ENCODE measurements around the gene RNF149.
"Not testable (repeated sequence)": the region's sequence is repeated elsewhere in the genome, so short reads cannot be mapped to it uniquely, and the experiment has no call there.

Gene RNF149

GRCh38 chr2:101330253-101330933 is 21.9 kb upstream of the RNF149 start:
- no peak for DNase-seq

DNA sequence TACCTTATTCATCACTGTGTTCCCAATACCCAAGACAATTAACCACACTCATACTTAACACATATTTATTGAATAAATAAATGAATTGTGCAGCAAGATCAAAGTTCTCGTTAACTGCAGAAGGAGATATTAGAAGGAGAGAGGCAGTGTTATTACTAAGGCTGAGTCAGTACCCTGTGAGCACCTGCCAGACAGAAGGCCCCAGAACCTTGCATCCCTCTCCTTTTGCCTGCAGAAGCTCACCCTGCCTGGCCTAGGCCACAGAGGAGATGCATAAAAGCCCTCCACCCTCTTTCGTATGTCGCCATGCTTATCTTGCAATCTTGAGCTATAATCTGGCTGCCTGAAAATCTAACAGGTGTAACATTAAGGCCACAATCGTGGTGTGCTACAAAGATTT is 20.5 kb upstream of the RNF149 start:
- DNase-seq = no peak

DNA sequence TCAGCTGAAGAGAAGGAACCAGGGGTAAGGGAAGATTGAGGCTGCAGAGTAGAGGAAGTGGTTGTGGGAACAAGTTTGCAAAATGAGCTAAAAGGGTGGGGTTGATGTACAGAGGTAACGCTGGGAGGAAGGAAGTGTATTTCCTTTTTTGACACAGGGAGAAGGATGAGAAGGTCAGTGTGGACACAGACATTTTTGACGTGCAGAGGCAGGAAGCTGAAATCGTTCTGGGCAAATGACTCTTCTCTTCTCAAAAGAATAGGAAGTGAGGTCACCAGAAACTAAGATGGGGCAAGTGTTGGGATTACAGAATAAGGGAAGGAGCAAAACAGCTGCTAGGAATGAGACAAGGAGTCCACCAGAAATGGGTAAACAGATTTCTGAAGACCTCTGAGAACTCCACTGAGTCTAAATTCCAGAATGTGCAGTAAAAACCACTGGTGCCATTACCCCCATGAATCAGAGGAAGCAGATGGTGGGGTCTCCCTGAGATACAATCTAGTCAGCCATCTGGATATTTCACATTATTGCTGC is 20.0 kb upstream of the RNF149 start:
- DNase-seq = peak; percentile 99

DNA sequence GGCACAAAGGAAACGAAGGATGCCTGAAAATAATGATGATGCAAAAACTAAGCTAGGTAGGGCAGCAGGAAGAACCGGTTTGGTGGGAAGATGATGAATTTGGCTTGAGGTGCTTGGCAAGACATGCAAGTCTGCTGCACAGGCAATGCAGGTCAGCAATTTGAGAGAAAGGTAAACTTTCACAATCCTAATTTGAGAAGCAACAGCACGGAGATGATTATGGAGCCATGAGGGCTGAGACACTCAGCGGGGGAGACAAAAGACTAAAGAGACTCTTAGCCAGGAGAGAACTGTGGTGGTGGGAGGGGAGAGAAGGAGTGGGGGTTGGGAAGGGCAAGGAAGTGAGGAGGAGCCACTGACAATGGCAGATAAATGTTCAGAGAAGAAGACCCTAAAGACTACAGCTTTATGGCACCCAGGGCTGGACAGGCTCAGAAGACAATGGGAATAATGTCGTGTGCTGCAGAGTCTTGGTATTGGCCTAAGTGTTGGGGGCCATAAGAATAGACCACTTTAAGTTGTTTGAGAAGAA is 19.4 kb upstream of the RNF149 start:
- DNase-seq = no peak

DNA sequence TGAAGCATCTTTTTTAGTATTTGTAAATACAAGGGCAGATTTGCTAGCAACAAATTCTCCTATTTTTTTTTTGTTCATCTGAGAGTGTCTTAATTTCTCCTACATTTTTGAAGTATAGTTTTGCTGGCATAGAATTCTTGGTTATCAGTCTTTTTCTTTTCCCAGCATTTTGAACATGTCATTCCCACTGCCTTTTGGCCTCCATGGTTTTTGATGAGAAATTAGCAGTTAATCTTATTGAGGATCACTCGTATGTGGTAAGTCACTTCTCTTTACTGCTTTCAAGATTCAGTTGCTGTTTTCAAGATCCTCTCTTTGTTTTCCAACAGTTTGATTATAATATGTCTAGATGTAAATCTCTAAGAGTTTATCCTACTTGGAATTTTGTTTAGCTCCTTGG is 16.9 kb upstream of the RNF149 start:
- DNase-seq = no peak

DNA sequence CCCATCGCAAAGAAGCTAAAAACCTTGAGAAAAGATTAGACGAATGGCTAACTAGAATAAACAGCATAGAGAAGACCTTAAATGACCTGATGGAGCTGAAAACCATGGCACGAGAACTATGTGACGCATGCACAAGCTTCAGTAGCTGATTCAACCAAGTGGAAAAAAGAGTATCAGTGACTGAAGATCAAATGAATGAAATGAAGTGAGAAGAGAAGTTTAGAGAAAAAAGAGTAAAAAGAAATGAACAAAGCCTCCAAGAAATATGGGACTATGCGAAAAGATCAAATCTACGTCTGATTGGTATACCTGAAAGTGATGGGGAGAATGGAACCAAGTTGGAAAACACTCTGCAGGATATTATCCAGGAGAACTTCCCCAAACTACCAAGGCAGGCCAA is 8.1 kb upstream of the RNF149 start:
- DNase-seq = not testable (repeated sequence)

DNA sequence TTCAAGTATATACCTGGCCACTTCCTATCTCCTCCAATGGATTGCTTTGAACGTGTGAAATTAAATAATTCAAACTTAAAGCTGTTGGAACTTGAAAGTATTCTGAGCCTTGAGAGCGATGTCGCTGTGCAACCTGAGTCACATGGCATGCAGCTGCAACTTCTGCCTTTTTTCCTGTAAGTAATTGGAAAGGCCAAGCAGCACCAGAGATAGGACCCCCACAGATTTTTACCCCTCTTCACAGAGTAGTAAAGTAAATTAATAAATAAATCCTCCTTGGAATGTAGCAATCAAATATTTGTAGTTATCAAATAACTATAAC is 3.2 kb upstream of the RNF149 start:
- no peak for DNase-seq

DNA sequence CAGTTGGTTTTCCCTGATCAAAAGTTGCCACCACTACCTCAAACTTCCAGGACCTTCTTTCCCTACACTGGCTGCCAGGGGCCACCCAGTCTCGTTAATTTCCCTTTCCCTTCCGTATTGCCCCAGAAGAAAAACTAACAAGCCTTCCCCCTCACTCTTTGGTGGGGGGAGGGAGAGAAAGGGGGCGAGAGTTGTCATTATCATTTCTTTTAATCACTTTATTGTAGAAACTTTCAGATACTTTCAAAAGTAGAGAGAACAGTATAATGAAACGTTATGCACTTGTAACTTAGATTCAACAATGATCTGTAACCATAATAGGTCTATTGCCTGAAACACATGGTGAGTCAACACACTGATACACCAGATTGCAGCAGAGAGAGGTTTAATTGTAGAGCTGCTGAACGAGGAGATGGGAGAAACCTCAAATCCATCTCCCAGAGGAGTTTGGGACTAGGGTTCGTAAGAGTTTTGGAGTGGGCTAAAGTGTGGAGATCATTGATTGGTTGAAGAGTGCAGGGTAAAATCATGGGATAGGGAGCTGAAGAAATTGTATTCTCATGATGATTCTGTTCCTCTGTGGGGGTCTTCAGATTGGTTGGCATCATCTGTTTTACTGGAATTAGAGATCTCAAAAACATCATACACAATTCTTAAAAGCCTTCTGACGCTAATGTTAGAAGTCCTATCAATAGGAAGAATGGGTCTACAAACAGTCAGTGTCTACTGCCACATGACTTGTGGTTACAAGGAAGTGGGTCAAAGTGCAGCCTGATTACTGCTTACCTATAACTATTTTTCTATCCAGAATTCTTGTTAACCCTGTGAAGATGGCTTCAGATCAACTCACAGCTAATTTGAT is 2.6 kb upstream of the RNF149 start:
- no peak for DNase-seq

- no peak for DNase-seq
These were observed 1.8 kb upstream of the RNF149 start for GRCh38 chr2:101310090-101310833.

DNA sequence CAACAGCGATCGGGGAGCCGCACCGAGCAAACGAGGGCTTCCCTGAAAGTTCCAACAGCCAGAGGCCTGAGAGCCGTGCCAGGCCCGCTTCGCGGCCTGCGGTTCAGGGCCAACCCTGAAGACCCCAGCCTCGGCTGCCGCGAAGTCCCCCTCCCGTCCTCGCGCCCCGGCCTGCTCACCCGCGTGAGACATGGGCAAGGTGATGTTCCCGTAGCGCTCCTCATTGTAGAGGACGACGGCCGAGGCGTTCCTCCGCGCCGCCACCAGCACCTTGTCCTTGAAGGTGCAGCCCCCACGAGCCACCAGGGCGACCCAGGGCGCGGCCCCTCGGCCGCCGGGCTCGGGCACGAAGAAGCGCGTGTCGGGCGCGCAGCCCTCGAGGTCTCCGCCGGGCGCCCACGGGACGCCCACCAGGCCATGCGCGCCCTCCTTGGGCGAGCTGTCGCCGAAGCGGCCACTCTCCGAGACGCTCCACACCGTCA is 510 bp downstream of the RNF149 start:
- no peak for DNase-seq

DNA sequence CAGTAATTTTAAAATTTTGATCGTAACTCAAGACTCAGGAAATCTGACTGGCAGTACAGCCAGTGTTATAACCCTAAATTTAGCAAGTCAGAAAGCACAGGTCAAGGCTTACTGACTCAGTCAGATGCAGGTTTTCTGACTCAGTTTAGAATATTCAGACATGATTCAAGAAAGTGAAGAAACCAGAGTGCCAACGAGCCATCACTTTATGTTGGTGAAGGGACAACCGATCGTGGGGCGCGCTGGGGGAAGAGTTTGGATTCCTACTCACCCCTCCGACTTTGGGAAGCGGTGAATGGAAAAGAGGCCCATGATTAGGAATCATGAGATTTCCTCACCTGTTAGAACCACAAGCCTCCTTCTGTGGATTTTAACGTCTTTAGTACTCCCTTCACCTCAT is 998 bp downstream of the RNF149 start:
- no peak for DNase-seq

GRCh38 chr2:101306410-101306809 is 2.1 kb downstream of the RNF149 start:
- no peak for DNase-seq

DNA sequence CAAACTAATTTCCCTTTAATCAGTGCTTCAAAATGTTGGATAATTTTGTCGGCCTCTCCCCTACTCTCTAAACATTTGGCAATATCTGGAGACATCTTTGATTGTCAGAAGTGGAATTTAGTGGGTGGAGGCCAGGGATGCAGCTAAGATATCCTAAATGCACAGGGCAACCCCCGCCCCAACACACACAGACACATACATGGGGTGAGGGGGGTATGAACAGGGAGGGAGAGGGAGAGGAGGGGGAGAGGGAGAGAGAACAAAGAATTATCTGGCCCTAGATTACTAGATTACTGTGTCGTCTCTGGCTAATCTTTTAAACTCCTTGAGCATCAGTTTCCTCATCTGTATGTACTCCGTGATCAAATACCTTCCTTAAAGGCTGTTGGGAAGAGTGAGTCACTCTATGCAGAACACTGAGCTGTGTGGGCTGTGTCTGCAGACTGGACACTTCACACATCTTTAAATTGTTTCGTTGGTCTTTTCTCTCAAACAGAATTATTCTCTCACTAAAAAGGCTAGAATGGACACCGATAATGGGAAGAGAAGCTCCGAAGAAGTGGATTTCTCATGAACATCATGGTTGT is 2.9 kb downstream of the RNF149 start:
- DNase-seq = peak in 1 of 2 experiments; percentile 33

DNA sequence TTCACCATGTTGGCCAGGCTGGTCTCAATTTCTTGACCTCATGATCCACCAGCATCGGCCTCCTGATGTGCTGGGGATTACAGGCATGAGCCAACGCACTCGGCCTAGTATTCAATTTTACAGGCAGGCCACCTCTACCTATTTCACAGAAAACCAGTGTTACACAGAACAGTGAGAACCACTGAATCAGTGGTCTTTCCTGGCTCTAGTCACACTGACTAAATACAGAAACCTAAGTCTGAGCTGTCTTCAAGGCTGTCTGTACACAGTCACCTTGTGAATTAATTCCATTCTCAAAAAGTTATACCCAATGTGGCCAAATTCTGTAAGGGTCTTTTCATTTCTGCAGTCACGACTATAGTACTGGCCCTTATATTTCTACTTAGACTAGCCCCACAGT is 3.5 kb downstream of the RNF149 start:
- no peak for DNase-seq

DNA sequence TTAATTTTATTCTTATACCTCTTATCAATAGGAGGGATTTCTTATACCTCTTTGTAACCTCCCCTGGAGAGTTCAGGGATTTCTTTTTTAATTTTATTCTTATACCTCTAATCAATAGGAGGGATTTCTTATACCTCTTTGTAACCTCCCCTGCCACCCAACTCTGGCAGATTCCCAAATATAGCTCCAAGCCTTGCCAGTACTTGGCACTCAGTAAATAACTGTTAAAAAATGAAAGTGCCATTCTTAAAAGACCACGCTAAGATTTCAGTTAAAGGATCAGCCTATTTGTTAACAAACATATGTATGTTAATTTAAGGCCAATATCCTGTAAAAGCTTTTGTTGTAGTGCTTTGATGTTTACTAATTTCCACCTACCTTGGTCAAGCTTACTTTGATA is 4.8 kb downstream of the RNF149 start:
- DNase-seq = no peak

GRCh38 chr2:101302016-101302415 is 6.5 kb downstream of the RNF149 start:
- DNase-seq = no peak

DNA sequence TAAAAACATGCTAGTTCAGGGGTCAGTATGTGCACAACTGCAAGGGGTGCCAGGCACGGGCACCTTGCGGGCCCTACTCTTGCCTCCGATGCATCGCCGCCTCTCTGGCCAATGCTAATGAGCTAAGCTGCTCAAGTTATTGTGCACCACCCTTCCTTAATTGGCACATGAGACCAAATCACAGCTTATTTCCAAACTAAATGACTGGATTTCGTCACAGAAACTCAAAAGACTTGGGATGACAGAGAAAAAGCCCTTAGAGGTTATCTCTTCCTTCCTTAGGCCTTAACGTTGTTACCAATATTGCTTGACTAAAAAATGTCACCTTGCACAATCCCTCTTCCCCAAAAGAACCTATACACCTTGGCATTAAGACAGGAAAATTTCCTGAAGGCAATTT is 7.7 kb downstream of the RNF149 start:
- DNase-seq = no peak

DNA sequence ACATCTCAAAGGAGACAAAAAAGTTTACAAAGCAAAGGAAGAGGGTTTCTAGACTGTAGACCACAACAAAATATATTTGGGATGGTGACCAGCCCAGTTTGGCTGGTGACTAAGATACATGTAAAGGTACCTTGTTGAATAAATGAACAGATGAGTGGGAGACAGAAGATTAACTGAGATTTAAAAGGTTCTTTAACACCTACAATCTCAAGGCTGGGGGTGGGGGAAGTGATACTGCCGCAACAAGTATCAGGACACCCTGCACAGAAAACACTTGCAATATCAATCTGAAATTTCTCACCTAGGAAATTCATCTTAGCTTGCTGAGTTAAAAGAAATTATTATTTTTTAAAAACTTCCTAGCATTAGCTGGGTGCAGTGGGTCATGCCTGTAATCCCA is 8.3 kb downstream of the RNF149 start:
- no peak for DNase-seq

DNA sequence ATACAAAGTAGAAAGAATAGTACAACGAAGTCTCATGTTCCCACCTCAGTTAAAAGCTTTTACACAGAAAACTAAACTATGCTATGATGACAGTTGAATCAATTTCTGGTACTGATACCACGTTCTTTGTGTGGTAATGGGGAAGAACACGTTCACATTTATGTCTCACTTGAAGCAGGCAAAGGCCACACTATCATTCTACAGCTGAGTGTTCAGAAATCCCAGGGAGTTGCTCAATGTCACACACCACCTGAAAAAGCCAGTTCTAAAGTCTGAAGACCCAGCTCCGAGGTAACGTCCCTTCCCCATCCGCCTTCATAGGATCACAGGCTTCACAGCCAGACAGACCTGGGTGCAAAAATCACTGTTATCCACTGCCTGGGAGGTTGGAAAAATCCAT is 8.9 kb downstream of the RNF149 start:
- no peak for DNase-seq

- no peak for DNase-seq
These were observed 11.1 kb downstream of the RNF149 start for GRCh38 chr2:101297383-101297782.

GRCh38 chr2:101296371-101296770 is 12.1 kb downstream of the RNF149 start:
- no peak for DNase-seq

DNA sequence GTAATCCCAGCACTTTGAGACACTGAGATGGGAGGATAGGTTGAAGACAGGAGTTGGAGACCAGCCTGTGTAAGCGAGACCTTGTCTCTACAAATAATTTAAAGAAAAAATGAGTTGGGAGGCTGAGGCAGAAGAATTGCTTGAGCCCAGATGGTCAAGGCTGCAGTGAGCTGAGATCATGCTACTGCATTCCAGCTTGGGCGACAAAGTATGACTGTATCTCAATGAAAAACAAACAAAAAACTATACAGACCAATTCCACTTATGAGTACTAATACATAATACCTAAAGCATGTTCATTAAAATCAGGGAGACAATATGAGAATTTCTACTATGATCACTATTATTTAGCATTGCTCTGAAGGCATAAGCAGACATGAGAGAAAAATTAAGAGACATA is 12.6 kb downstream of the RNF149 start:
- no peak for DNase-seq

DNA sequence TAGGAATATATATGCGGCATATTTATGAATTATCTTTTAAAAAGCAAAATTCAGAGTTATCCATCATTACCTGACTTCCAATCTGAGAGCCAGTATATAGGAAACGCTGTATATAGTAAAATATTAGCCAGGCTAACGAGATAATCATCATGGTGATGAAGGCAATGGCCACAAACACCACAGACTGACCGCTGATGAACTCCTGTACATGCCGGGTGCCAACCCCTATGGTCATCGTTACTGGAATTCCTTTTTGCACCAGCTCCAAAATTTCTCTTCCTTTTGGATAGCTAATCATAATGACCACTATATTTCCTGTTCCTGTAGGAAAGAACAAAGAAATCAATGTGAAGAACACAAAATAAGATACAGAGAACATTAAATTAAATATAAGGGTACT is 13.6 kb downstream of the RNF149 start:
- no peak for DNase-seq
